Umbilical cord (tissue), 2 donors: ENCODE data around the gene TXLNA. TPM values are rescaled to one million over a fixed set of nuclear protein-coding genes. Genes with fewer than 3 reads are reported as not detected.

ENCODE experiments used
- DNase-seq: peaks from one replicate; pipeline ENCODE4 v3.0.0-alpha.2; 2015; ENCODE audit warnings: low spot score
- total RNA-seq: library from RNA; depleted of rRNA; stranded (reverse); fragments of >200 nt; gene quantifications from one replicate; pipeline ENCODE4 v1.2.3, GENCODE V29; 2014; ENCODE audit warnings: low replicate concordance; ENCODE audit not compliant: insufficient read depth

TXLNA gene
- total RNA-seq, 1 donor from 2014 or later, result 40.9 TPM

GRCh38 chr1:32184650-32185049 is 5.2 kb downstream of the TXLNA start:
- no peak for DNase-seq

- DNase-seq, result no peak
Measured at GRCh38 chr1:32186077-32186476, 6.6 kb downstream of the TXLNA start.

GRCh38 chr1:32186491-32186890 is 7.0 kb downstream of the TXLNA start:
- no peak for DNase-seq

GRCh38 chr1:32187850-32188249 is 8.4 kb downstream of the TXLNA start:
- no peak for DNase-seq

GRCh38 chr1:32192220-32192948 is 12.9 kb downstream of the TXLNA start:
- DNase-seq, result no peak

- DNase-seq, result no peak
Measured at GRCh38 chr1:32194984-32195383, 15.5 kb downstream of the TXLNA start.

GRCh38 chr1:32195531-32195930 is 16.1 kb downstream of the TXLNA start:
- no peak for DNase-seq

- DNase-seq, result no peak
Measured at GRCh38 chr1:32195972-32196823, 16.7 kb downstream of the TXLNA start.

GRCh38 chr1:32197074-32197473 is 17.6 kb downstream of the TXLNA start:
- DNase-seq, result no peak

GRCh38 chr1:32197837-32198236 is 18.4 kb downstream of the TXLNA start:
- DNase-seq, result no peak

GRCh38 chr1:32198237-32199042 is 19.0 kb downstream of the TXLNA start:
- no peak for DNase-seq

GRCh38 chr1:32199043-32199716 is 19.7 kb downstream of the TXLNA start:
- no peak for DNase-seq

GRCh38 chr1:32199717-32200072 is 20.2 kb downstream of the TXLNA start:
- DNase-seq, result no peak

- peak; percentile 87 for DNase-seq
Measured at GRCh38 chr1:32200226-32201010, 20.9 kb downstream of the TXLNA start, which contains the start of gene CCDC28B. CCDC28B (plus strand) TSS chr1:32200595; CDS start chr1:32201936, 1,341 bp downstream.

GRCh38 chr1:32201011-32201855 is 21.8 kb downstream of the TXLNA start:
- DNase-seq, result peak; percentile 81

GRCh38 chr1:32204943-32205361 is 25.5 kb downstream of the TXLNA start:
- no peak for DNase-seq

- DNase-seq, result peak; percentile 89
Measured at GRCh38 chr1:32205401-32206370, 26.2 kb downstream of the TXLNA start, which contains the start of gene IQCC. IQCC (plus strand) TSS chr1:32205671; CDS start chr1:32205682, 11 bp downstream.

GRCh38 chr1:32208469-32208868 is 29.0 kb downstream of the TXLNA start:
- no peak for DNase-seq
